Activated gamma-delta T cell treated with anti-CD3 and anti-CD28 coated beads, Interleukin-2, amount 50 U/mL, for 16 hours (primary cell): ENCODE measurements around the gene SLC29A4.
"Not testable (repeated sequence)": the region's sequence is repeated elsewhere in the genome, so short reads cannot be mapped to it uniquely, and the experiment has no call there.

Source experiments
- DNase-seq: peaks from one replicate; pipeline ENCODE4 v3.0.0-alpha.2; 2020; ENCODE audit warnings: low read depth

Gene SLC29A4

GRCh38 chr7:5282543-5283316 is at the start of gene SLC29A4:
Gene SLC29A4, plus strand, starts transcription at chr7:5282943. Its CDS starts 4,874 bp downstream, at chr7:5287817.
- no peak for DNase-seq

- no peak for DNase-seq
These were observed 47.6 kb upstream of the SLC29A4 start for GRCh38 chr7:5234852-5235831.

- DNase-seq, result no peak
These were observed 45.5 kb upstream of the SLC29A4 start for GRCh38 chr7:5237286-5237685.

GRCh38 chr7:5238500-5238899 is 44.2 kb upstream of the SLC29A4 start:
- no peak for DNase-seq

GRCh38 chr7:5243261-5243660 is 39.5 kb upstream of the SLC29A4 start:
- DNase-seq, result no peak

- no peak for DNase-seq
These were observed 34.4 kb upstream of the SLC29A4 start for GRCh38 chr7:5248201-5248885.

- not testable (repeated sequence) for DNase-seq
These were observed 32.0 kb upstream of the SLC29A4 start for GRCh38 chr7:5250787-5251186.

GRCh38 chr7:5253529-5253928 is 29.2 kb upstream of the SLC29A4 start:
- not testable (repeated sequence) for DNase-seq

- not testable (repeated sequence) for DNase-seq
These were observed 28.4 kb upstream of the SLC29A4 start for GRCh38 chr7:5254371-5254770.

GRCh38 chr7:5255832-5256231 is 26.9 kb upstream of the SLC29A4 start:
- DNase-seq, result no peak

- not testable (repeated sequence) for DNase-seq
These were observed 22.1 kb upstream of the SLC29A4 start for GRCh38 chr7:5260530-5261068.

GRCh38 chr7:5263066-5263465 is 19.7 kb upstream of the SLC29A4 start:
- not testable (repeated sequence) for DNase-seq

GRCh38 chr7:5265320-5266190 is 17.2 kb upstream of the SLC29A4 start:
- no peak for DNase-seq

- DNase-seq, result no peak
These were observed 16.3 kb upstream of the SLC29A4 start for GRCh38 chr7:5266191-5267028.

- not testable (repeated sequence) for DNase-seq
These were observed 14.9 kb upstream of the SLC29A4 start for GRCh38 chr7:5267829-5268228.

GRCh38 chr7:5269992-5270657 is 12.6 kb upstream of the SLC29A4 start:
- DNase-seq, result not testable (repeated sequence)

- no peak for DNase-seq
These were observed 12.0 kb upstream of the SLC29A4 start for GRCh38 chr7:5270788-5271187.

GRCh38 chr7:5273831-5274405 is 8.8 kb upstream of the SLC29A4 start:
- DNase-seq, result not testable (repeated sequence)

- DNase-seq, result no peak
These were observed 8.3 kb upstream of the SLC29A4 start for GRCh38 chr7:5274441-5274840.
